Endothelial cell of umbilical vein (primary cell): ENCODE data around the gene RFPL4A. TPM values are rescaled to one million over a fixed set of nuclear protein-coding genes. Genes with fewer than 3 reads are reported as not detected.

Experiments used
- BruUV-seq: library from RNA; stranded (reverse); fragments of 400-500 nt; replicated peaks from 2 replicates; lab custom pipeline; 2021; lab: Mats Ljungman, UMichigan
- CTCF ChIA-PET: fragments of 300-600, 350-600 bp; sonication (Branson Sonifier 250); formaldehyde crosslinking; loops from one replicate; lab custom pipeline; 2021; ENCODE audit warnings: antibody characterized with exemption, inconsistent platforms; lab: Charles Lee
- POLR2A ChIA-PET: fragments of 300-600, 350-600 bp; sonication (Branson Sonifier 250); formaldehyde crosslinking; loops from one replicate; lab custom pipeline; 2021; ENCODE audit warnings: antibody characterized with exemption, inconsistent platforms; lab: Charles Lee
- DNase-seq: peaks from one replicate; pipeline ENCODE4 v3.0.0-alpha.2; 2011; ENCODE audit warnings: low read depth, low spot score
- FAIRE-seq: peaks from 2 replicates; lab custom pipeline; 2011; peaks lifted over from hg19 to GRCh38; lab: Jason Lieb, UNC
- H2AFZ ChIP-seq: 2 replicates; pipeline ENCODE4 v1.6.0; 2012; ENCODE audit warnings: low read depth, low read length, control low read depth, inconsistent platforms
- H3K27ac ChIP-seq: 2 replicates; pipeline ENCODE4 v1.5.1; 2011; ENCODE audit warnings: low read depth, mild to moderate bottlenecking, control low read depth, low read length, moderate library complexity; ENCODE audit not compliant: insufficient read depth
- H3K27me3 ChIP-seq, 2 experiments: 2 replicates each; pipeline versions ENCODE4 v1.6.0 to v1.6.1; 2011; ENCODE audit warnings: low read length in 2 of 2, mixed read lengths in 1 of 2; ENCODE audit not compliant: control insufficient read depth in 2 of 2, insufficient read depth in 2 of 2
- H3K36me3 ChIP-seq, 2 experiments: 2 replicates in 1 of 2; 3 replicates in 1 of 2; pipeline ENCODE4 v1.5.1; 2011; ENCODE audit warnings: low read length in 2 of 2, mild to moderate bottlenecking in 1 of 2, moderate library complexity in 1 of 2; ENCODE audit not compliant: control insufficient read depth in 2 of 2, insufficient read depth in 2 of 2; ENCODE audit errors: extremely low read depth in 1 of 2
- H3K4me1 ChIP-seq: 3 replicates; pipeline ENCODE4 v1.5.1; 2011; ENCODE audit warnings: mild to moderate bottlenecking, low read length; ENCODE audit not compliant: control insufficient read depth, insufficient read depth; ENCODE audit errors: extremely low read depth
- H3K4me2 ChIP-seq: 2 replicates; pipeline ENCODE4 v1.6.1; 2011; ENCODE audit warnings: low read length, control low read depth, mixed read lengths; ENCODE audit not compliant: insufficient read depth
- H3K4me3 ChIP-seq, 3 experiments: fragments of 200-600 bp in 1 of 3; sonication (generic), shearing (Covaris generic) in 1 of 3; replicated peaks in 1 of 3; 2 replicates each; pipeline ENCODE4 v1.5.1; 2011 to 2016; ENCODE audit warnings: control low read depth in 3 of 3, low read length in 3 of 3, mild to moderate bottlenecking in 2 of 3, inconsistent platforms in 1 of 3, low read depth in 1 of 3, moderate library complexity in 1 of 3; ENCODE audit not compliant: insufficient read depth in 1 of 3
- H3K79me2 ChIP-seq: 2 replicates; pipeline ENCODE4 v1.6.0; 2012; ENCODE audit warnings: low read length, inconsistent platforms; ENCODE audit not compliant: control insufficient read depth, insufficient read depth
- H3K9ac ChIP-seq: replicated peaks from 2 replicates; pipeline ENCODE3; 2011; ENCODE audit warnings: low read length, control low read depth; ENCODE audit not compliant: insufficient read depth; ENCODE audit errors: extremely low read depth
- H3K9me1 ChIP-seq: replicated peaks from 3 replicates; pipeline ENCODE4 v1.6.0; 2011; ENCODE audit warnings: mild to moderate bottlenecking, low read length; ENCODE audit not compliant: control insufficient read depth, insufficient read depth; ENCODE audit errors: extremely low read depth
- H3K9me3 ChIP-seq: replicated peaks from 2 replicates; pipeline ENCODE4 v1.5.1; 2012; ENCODE audit warnings: low read length, inconsistent platforms; ENCODE audit not compliant: control insufficient read depth, insufficient read depth
- H4K20me1 ChIP-seq: replicated peaks from 2 replicates; pipeline ENCODE3; 2011; ENCODE audit warnings: mild to moderate bottlenecking, low read length; ENCODE audit not compliant: control insufficient read depth, insufficient read depth; ENCODE audit errors: extremely low read depth
- CTCF ChIP-seq, 2 donors: IDR thresholded peaks; 1 replicate in 1 of 2; 2 replicates in 1 of 2; pipeline ENCODE4 v1.5.1; 2011; ENCODE audit warnings: low read length in 2 of 2, mild to moderate bottlenecking in 2 of 2, moderate library complexity in 2 of 2, control low read depth in 1 of 2, inconsistent platforms in 1 of 2, low read depth in 1 of 2; ENCODE audit not compliant: insufficient read depth in 1 of 2; ENCODE audit errors: extremely low read depth in 1 of 2
- EZH2 ChIP-seq: IDR thresholded peaks from 2 replicates; pipeline ENCODE4 v1.6.1; 2012; ENCODE audit warnings: borderline replicate concordance, low read depth, mild to moderate bottlenecking, moderate library complexity, low read length, inconsistent platforms; ENCODE audit not compliant: severe bottlenecking
- FOS ChIP-seq: IDR thresholded peaks from 2 replicates; pipeline ENCODE4 v1.6.1; 2011; ENCODE audit warnings: mild to moderate bottlenecking, low read length, moderate library complexity, borderline replicate concordance; ENCODE audit not compliant: insufficient read depth
- GATA2 ChIP-seq: IDR thresholded peaks from 2 replicates; pipeline ENCODE4 v1.7.0; 2011; ENCODE audit warnings: low read depth, mild to moderate bottlenecking, moderate library complexity, mixed read lengths, low read length; ENCODE audit not compliant: insufficient read length, insufficient read depth
- JUN ChIP-seq: IDR thresholded peaks from 2 replicates; pipeline ENCODE4 v1.6.1; 2011; ENCODE audit warnings: borderline replicate concordance, low read depth; ENCODE audit not compliant: insufficient read length, insufficient read depth
- MAX ChIP-seq: IDR thresholded peaks from 2 replicates; pipeline ENCODE4 v1.6.1; 2011; ENCODE audit not compliant: insufficient read depth, insufficient read length
- MYC ChIP-seq: IDR thresholded peaks from one replicate; pipeline ENCODE4 v1.6.1; 2011; ENCODE audit warnings: mild to moderate bottlenecking, low read depth, low read length
- POLR2A ChIP-seq: IDR thresholded peaks from 2 replicates; pipeline ENCODE4 v1.6.1; 2012; ENCODE audit warnings: low read depth, mild to moderate bottlenecking, control low read depth, low read length
- POLR2AphosphoS5 ChIP-seq: IDR thresholded peaks from 2 replicates; pipeline ENCODE4 v1.6.1; 2012; ENCODE audit warnings: low read depth, mild to moderate bottlenecking, control low read depth, low read length, moderate library complexity; ENCODE audit not compliant: insufficient read depth
- dilution Hi-C: fragments of 300-500 bp; cut with MboI; formaldehyde crosslinking; loops from one replicate; pipeline ENCODE4 v1.15.0; 2019; ENCODE audit warnings: low sequenced_read_pairs; ENCODE audit not compliant: extremely low pct_ligation_motif_present
- intact Hi-C: fragments of 100-400 bp; cut with micrococcal nuclease; formaldehyde crosslinking; loops from one replicate; pipeline ENCODE4 v1.10.0; 2022
- polyA plus RNA-seq, 4 experiments: library from polyadenylated mRNA; depleted of rRNA in 3 of 4; stranded (reverse) in 3 of 4; unstranded in 1 of 4; fragments of >200 nt; gene quantifications; 2 replicates each; pipeline versions ENCODE4 v1.2.1 to v1.2.3, GENCODE V29; 2011 to 2012; ENCODE audit warnings: missing spikeins in 1 of 4
- total RNA-seq: library from RNA; stranded (reverse); gene quantifications from 2 replicates; pipeline ENCODE4 v1.2.3, GENCODE V29; 2021

Gene RFPL4A
- total and polyA plus RNA-seq, 2 donors (not counting 3 experiments of a cell fraction or from before 2014, with no cell fraction given), result not detected

GRCh38 chr19:55778331-55778730 lies 19.4 kb downstream of the RFPL4A start:
- CTCF ChIA-PET, result no interaction called here

More at GRCh38 chr19:55778331-55778730, 19.4 kb downstream of the RFPL4A start:
- Histone ChIP-seq H3K9me1 (no peaks in the 10 kb centered on the region), H2AFZ (no peak overlapping the region), H3K36me3 (no peaks in the 10 kb centered on the region), H3K4me3 (no peak overlapping the region), H3K4me1 (no peaks in the 10 kb centered on the region), H3K9me3 (peaks cover 1% of the 10 kb centered on the region), H3K27me3 (no peaks in the 10 kb centered on the region), H4K20me1 (no peaks in the 10 kb centered on the region), H3K9ac (no peak overlapping the region), H3K79me2 (no peaks in the 10 kb centered on the region), H3K27ac (no peak overlapping the region), H3K4me2 (no peak overlapping the region)
- DNase-seq (no peak), FAIRE-seq (no peak)
- POLR2A ChIA-PET, result no interaction called here
- intact Hi-C loops, result no loop called here
- dilution Hi-C loops, result no loop called here
- TF ChIP-seq JUN (no peak), MAX (no peak), GATA2 (no peak), POLR2A (no peak), FOS (no peak), MYC (no peak), CTCF (IDR thresholded peaks at IDR 0.05; ENCODE audit: extremely low read depth in 1 of 2, insufficient read depth in 1 of 2, low read depth in 1 of 2, low read length in 2 of 2) (no peak), POLR2AphosphoS5 (no peak), EZH2 (no peak)
- BruUV-seq, result no TSS peak
